ENCODE data around the gene VEGFB.

DNA sequence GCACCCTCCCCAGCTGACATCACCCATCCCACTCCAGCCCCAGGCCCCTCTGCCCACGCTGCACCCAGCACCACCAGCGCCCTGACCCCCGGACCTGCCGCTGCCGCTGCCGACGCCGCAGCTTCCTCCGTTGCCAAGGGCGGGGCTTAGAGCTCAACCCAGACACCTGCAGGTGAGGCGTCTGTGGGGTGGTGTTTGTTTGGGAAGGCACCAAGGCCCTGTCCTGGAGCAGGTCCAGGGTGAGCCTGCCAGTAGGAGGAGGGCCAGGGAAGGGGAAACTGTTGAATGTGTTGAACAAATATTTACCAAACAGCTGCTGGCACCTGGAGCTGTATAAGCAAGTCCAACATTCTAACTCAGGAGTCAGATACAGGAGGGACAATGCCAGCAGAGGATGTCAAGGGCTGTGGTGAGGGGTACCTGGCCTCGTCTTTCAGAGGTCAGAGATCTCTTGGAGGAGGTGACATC lies 3.1 kb downstream of the VEGFB start:
- TF ChIP-seq, protein P1, sequence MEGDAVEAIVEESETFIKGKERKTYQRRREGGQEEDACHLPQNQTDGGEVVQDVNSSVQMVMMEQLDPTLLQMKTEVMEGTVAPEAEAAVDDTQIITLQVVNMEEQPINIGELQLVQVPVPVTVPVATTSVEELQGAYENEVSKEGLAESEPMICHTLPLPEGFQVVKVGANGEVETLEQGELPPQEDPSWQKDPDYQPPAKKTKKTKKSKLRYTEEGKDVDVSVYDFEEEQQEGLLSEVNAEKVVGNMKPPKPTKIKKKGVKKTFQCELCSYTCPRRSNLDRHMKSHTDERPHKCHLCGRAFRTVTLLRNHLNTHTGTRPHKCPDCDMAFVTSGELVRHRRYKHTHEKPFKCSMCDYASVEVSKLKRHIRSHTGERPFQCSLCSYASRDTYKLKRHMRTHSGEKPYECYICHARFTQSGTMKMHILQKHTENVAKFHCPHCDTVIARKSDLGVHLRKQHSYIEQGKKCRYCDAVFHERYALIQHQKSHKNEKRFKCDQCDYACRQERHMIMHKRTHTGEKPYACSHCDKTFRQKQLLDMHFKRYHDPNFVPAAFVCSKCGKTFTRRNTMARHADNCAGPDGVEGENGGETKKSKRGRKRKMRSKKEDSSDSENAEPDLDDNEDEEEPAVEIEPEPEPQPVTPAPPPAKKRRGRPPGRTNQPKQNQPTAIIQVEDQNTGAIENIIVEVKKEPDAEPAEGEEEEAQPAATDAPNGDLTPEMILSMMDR (conservative IDR thresholded peaks at IDR 0.05; ENCODE audit: low read length), result no peak
- no peak for TF ChIP-seq EZH2phosphoT487 (IDR thresholded peaks at IDR 0.05; ENCODE audit: borderline replicate concordance)
